Osteoblast (primary cell): ENCODE results near the gene CPT1C. TPM values are rescaled to one million over a fixed set of nuclear protein-coding genes. Genes with fewer than 3 reads are reported as not detected.

Experiments
- DNase-seq: peaks from one replicate; pipeline ENCODE4 v3.0.0; 2011; ENCODE audit warnings: low spot score, mixed read lengths; ENCODE audit not compliant: insufficient read length; ENCODE audit errors: missing footprints
- H2AFZ ChIP-seq: 2 replicates; pipeline ENCODE4 v1.6.0; 2011; ENCODE audit warnings: mild to moderate bottlenecking, low read length
- H3K27ac ChIP-seq: 2 replicates; pipeline ENCODE4 v1.5.1; 2011; ENCODE audit warnings: mild to moderate bottlenecking, low read depth, low read length, moderate library complexity
- H3K27me3 ChIP-seq: 2 replicates; pipeline ENCODE4 v1.6.0; 2012; ENCODE audit warnings: mild to moderate bottlenecking, control low read depth, inconsistent platforms, low read length, moderate library complexity; ENCODE audit not compliant: insufficient read depth
- H3K36me3 ChIP-seq: 2 replicates; pipeline ENCODE4 v1.5.1; 2011; ENCODE audit warnings: mild to moderate bottlenecking, low read length, control low read depth, moderate library complexity; ENCODE audit not compliant: insufficient read depth
- H3K4me1 ChIP-seq: 2 replicates; pipeline ENCODE4 v1.5.1; 2011; ENCODE audit warnings: mild to moderate bottlenecking, low read length, control low read depth, moderate library complexity; ENCODE audit not compliant: insufficient read depth
- H3K4me2 ChIP-seq: 2 replicates; pipeline ENCODE4 v1.6.0; 2011; ENCODE audit warnings: mild to moderate bottlenecking, low read length; ENCODE audit not compliant: insufficient read depth
- H3K4me3 ChIP-seq: fragments of 200-600 bp; sonication (generic); 3 replicates; pipeline ENCODE4 v1.5.1; 2012; ENCODE audit warnings: mild to moderate bottlenecking, low read length, inconsistent platforms; ENCODE audit not compliant: insufficient read depth
- H3K79me2 ChIP-seq: 2 replicates; pipeline ENCODE4 v1.6.0; 2012; ENCODE audit warnings: mild to moderate bottlenecking, low read length, control low read depth, inconsistent platforms; ENCODE audit not compliant: insufficient read depth
- H3K9me3 ChIP-seq: 2 replicates; pipeline ENCODE4 v1.5.1; 2011; ENCODE audit warnings: low read depth, low read length, control low read depth
- H4K20me1 ChIP-seq: 2 replicates; pipeline ENCODE4 v1.6.0; 2012; ENCODE audit warnings: mild to moderate bottlenecking, low read length, control low read depth; ENCODE audit not compliant: insufficient read depth
- total RNA-seq: library from RNA; depleted of rRNA; stranded (reverse); fragments of >200 nt; gene quantifications from 2 replicates; pipeline ENCODE4 v1.2.3, GENCODE V29; 2012
- TF ChIP-seq, protein P1 (sequence below): IDR thresholded peaks from 2 replicates; pipeline ENCODE4 v1.5.1; 2011; ENCODE audit warnings: mild to moderate bottlenecking, low read depth, low read length, moderate library complexity; ENCODE audit errors: extremely low read depth

The CPT1C gene
- total RNA-seq, 1 donor, result 17.0 TPM

GRCh38 chr19:49749055-49749716 is 58.3 kb downstream of the CPT1C start:
- DNase-seq, result peak; percentile 90
- no peaks in the 10 kb centered on the region for H3K9me3 ChIP-seq
- H3K27me3 ChIP-seq, result no peaks in the 10 kb centered on the region
- TF ChIP-seq, protein P1, sequence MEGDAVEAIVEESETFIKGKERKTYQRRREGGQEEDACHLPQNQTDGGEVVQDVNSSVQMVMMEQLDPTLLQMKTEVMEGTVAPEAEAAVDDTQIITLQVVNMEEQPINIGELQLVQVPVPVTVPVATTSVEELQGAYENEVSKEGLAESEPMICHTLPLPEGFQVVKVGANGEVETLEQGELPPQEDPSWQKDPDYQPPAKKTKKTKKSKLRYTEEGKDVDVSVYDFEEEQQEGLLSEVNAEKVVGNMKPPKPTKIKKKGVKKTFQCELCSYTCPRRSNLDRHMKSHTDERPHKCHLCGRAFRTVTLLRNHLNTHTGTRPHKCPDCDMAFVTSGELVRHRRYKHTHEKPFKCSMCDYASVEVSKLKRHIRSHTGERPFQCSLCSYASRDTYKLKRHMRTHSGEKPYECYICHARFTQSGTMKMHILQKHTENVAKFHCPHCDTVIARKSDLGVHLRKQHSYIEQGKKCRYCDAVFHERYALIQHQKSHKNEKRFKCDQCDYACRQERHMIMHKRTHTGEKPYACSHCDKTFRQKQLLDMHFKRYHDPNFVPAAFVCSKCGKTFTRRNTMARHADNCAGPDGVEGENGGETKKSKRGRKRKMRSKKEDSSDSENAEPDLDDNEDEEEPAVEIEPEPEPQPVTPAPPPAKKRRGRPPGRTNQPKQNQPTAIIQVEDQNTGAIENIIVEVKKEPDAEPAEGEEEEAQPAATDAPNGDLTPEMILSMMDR, result no peak
- H3K36me3 ChIP-seq, result no peaks in the 10 kb centered on the region
- no peaks in the 10 kb centered on the region for H3K79me2 ChIP-seq
- no peak overlapping the region for H3K27ac ChIP-seq
- peaks cover 15% of the 10 kb centered on the region for H3K4me1 ChIP-seq
- H4K20me1 ChIP-seq, result no peaks in the 10 kb centered on the region
- peak overlapping the region; percentile 9 for H3K4me2 ChIP-seq
- H2AFZ ChIP-seq, result no peak overlapping the region
- no peak overlapping the region for H3K4me3 ChIP-seq

- Histone ChIP-seq H3K27ac (no peak overlapping the region), H3K4me2 (peak overlapping the region; percentile 9), H2AFZ (peak overlapping the region; percentile 27), H3K9me3 (no peaks in the 10 kb centered on the region), H4K20me1 (no peaks in the 10 kb centered on the region), H3K4me3 (no peak overlapping the region), H3K27me3 (no peaks in the 10 kb centered on the region), H3K36me3 (no peaks in the 10 kb centered on the region), H3K4me1 (peaks cover 15% of the 10 kb centered on the region), H3K79me2 (no peaks in the 10 kb centered on the region)
- DNase-seq, result peak; percentile 91
- TF ChIP-seq, protein P1, result no peak
Measured at GRCh38 chr19:49749771-49750170, 58.9 kb downstream of the CPT1C start.

DNA sequence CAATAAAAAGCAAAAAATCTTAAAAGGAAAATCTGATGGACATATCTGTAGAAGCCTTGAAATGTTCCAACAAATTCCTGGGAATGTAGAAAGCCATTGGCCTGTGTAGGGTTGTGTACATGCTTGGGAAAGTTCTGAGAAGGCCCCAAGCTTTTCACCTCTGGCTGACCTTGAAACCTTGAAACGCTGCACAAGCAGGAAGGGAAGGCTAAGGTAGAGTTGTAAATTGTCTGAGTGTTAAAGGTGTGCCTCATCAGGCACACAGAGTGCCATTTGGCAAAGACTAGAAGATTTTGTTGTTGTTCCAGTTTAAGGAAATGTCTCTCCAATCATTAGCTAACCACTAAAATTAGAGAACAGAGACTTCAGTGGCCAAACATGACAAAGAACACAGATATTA is 61.8 kb downstream of the CPT1C start:
- no peak for DNase-seq
- H3K79me2 ChIP-seq, result no peaks in the 10 kb centered on the region
- no peak overlapping the region for H3K4me3 ChIP-seq
- TF ChIP-seq, protein P1, result no peak
- H3K4me1 ChIP-seq, result peaks cover 25% of the 10 kb centered on the region
- no peaks in the 10 kb centered on the region for H3K27me3 ChIP-seq
- H4K20me1 ChIP-seq, result no peaks in the 10 kb centered on the region
- no peak overlapping the region for H2AFZ ChIP-seq
- H3K36me3 ChIP-seq, result no peaks in the 10 kb centered on the region
- no peaks in the 10 kb centered on the region for H3K9me3 ChIP-seq
- H3K4me2 ChIP-seq, result no peak overlapping the region
- no peak overlapping the region for H3K27ac ChIP-seq

DNA sequence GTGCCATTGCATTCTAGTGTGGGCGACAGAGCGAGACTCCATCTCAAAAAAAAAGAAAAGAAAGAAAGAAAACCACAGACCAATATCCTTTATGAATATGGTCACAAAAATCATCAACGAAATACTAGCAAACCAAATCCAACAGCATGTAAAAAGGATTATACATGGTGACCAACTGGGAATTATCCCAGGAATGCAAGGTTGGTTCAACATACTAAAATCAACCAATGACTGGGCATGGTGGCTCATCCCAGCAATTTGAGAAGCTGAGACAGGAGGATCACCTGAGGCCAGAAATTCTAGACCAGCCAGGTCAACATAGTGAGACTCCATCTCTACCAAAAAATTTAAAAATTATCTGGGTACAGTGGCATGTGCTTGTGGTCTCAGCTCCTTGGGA is 65.0 kb downstream of the CPT1C start:
- H2AFZ ChIP-seq, result no peak overlapping the region
- DNase-seq, result no peak
- H3K36me3 ChIP-seq, result no peaks in the 10 kb centered on the region
- H3K27me3 ChIP-seq, result no peaks in the 10 kb centered on the region
- no peaks in the 10 kb centered on the region for H3K79me2 ChIP-seq
- H3K9me3 ChIP-seq, result no peaks in the 10 kb centered on the region
- H4K20me1 ChIP-seq, result no peaks in the 10 kb centered on the region
- TF ChIP-seq, protein P1, result no peak
- peak overlapping the region; percentile 28 for H3K27ac ChIP-seq
- H3K4me2 ChIP-seq, result no peak overlapping the region
- H3K4me1 ChIP-seq, result peaks cover 24% of the 10 kb centered on the region
- no peak overlapping the region for H3K4me3 ChIP-seq
